Astrocyte of the spinal cord (primary cell): ENCODE results near the gene MYO15B.

Source experiments
- DNase-seq: peaks from one replicate; pipeline ENCODE4 v3.0.0; 2011; ENCODE audit warnings: low read depth, low spot score
- H3K4me3 ChIP-seq: 2 replicates; pipeline ENCODE4 v1.5.1; 2011; ENCODE audit warnings: low read depth, mild to moderate bottlenecking, low read length, moderate library complexity
- CTCF ChIP-seq: IDR thresholded peaks from 2 replicates; pipeline ENCODE4 v1.5.1; 2012; ENCODE audit warnings: low read depth, mild to moderate bottlenecking, low read length, inconsistent platforms
- in situ Hi-C: cut with HindIII; loops from 2 replicates; pipeline ENCODE4 v1.10.0; 2017; ENCODE audit warnings: low sequenced_read_pairs

MYO15B gene

GRCh38 chr17:75638893-75639292, 51.3 kb downstream of the MYO15B start:
- H3K4me3 ChIP-seq: no peak overlapping the region
- DNase-seq: no peak
- TF ChIP-seq CTCF: no peak
- in situ Hi-C loops: no loop called here

GRCh38 chr17:75639327-75639726, 51.7 kb downstream of the MYO15B start:
- no peak for TF ChIP-seq CTCF
- no peak overlapping the region for H3K4me3 ChIP-seq
- DNase-seq: no peak
- in situ Hi-C loops: no loop called here

GRCh38 chr17:75639771-75640555, 52.4 kb downstream of the MYO15B start:
- no peak overlapping the region for H3K4me3 ChIP-seq
- in situ Hi-C loops: no loop called here
- TF ChIP-seq CTCF: no peak
- no peak for DNase-seq

- in situ Hi-C loops: no loop called here
- DNase-seq: no peak
- H3K4me3 ChIP-seq: no peak overlapping the region
- TF ChIP-seq CTCF: no peak
Observed at GRCh38 chr17:75640556-75641119, 53.0 kb downstream of the MYO15B start.

GRCh38 chr17:75641343-75641742, 53.7 kb downstream of the MYO15B start:
- in situ Hi-C loops: no loop called here
- no peak for TF ChIP-seq CTCF
- DNase-seq: no peak
- no peak overlapping the region for H3K4me3 ChIP-seq

GRCh38 chr17:75642182-75642783, 54.7 kb downstream of the MYO15B start:
- in situ Hi-C loops: no loop called here
- TF ChIP-seq CTCF: no peak
- DNase-seq: no peak
- H3K4me3 ChIP-seq: no peak overlapping the region
